Activated T-cell treated with anti-CD3 and anti-CD28 coated beads for 1 hour (primary cell): ENCODE measurements around the gene SCMH1.

ENCODE experiments used
- DNase-seq: peaks from one replicate; pipeline ENCODE4 v3.0.0-alpha.2; 2020; ENCODE audit warnings: low read depth

Gene SCMH1

DNA sequence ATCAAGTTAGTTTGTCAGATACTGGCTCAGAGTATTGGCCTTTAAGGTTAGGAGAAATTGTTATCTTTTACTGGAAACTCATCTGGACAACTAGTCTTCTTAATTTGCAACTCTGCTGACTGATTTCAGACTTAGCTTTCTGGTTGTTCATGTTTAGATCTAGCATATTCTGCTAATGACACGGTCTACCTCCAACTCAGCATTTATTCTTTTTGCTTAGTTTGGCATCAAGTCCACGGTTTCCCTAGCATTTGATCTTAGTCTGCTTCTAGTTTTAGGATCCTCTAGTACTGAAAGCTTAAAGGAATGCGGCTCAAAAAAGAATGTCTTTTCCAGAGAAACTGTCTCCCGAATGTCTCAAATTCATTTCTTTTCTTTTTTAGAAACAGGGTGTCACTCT is 145.0 kb downstream of the SCMH1 start:
- no peak for DNase-seq

DNA sequence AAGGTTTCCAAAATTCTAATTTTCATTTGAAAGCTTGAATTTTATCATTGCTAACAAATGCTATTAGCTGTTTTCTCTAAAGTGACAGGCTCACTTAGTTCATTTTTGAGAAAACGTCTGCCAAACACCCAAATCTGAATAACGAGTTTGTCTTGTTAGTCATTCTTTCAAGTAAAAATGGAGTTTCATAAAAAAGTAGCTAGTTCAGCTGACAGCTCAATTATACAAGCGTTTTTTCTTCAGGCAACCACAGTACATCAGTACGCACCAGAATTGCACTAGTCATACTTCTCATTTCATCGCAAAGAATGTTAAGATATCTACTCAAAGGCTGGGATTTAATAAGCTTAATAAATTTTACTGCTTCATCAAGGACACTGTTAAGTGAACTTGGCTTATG is 148.3 kb downstream of the SCMH1 start:
- no peak for DNase-seq

DNA sequence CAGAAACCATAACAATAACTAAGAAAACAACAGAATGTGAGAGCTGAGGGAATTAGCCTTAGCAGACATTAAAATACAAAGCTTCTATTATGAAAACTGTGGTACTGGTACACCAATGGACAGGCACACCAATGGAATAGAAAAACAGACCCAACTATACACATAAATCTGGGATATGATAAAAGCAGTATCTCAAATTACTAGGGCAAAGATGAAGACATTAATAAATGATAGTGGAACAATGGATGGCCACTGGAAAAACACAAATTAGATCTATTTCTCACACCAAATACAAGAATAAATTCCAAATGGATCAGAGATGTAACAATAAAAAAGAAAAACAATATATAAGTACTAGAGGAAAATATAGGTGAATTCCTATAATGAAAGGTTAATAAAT is 155.2 kb downstream of the SCMH1 start:
- DNase-seq: no peak

DNA sequence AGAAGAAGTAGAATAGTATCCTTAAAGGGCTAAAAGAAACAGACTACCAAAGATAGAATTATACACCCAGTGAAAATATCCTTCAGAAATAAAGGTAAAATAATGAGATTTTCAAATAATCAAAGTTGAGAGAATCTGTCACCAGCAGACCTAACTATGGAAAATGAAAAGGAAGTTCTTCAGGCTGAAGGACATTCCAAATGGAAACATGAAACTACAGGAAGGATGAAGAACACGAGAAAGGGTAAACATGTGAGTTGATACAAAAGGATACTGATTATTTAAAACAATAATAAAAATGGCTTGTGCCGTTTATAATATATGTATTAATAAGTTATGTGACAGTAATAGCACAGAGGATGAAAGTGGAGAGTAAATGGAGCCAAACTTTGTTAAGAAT is 163.5 kb downstream of the SCMH1 start:
- no peak for DNase-seq

DNA sequence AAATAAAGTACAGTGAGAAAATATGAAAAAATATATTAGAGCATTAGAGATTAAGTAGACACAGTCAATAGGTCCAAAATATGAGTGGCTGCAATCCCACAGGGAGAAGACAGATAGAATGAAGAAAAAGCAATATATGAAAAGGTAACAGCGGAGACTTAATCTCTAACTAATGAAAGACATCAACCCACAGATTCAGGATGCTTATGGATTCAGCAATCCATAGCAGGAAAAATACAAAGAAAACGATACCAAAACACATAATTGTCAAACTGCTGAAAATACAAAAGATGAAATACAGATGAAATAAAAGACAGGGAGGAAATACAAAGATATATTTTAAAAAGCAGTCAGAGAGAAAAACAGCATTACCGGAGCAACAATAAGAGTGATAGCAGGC is 163.9 kb downstream of the SCMH1 start:
- no peak for DNase-seq

DNA sequence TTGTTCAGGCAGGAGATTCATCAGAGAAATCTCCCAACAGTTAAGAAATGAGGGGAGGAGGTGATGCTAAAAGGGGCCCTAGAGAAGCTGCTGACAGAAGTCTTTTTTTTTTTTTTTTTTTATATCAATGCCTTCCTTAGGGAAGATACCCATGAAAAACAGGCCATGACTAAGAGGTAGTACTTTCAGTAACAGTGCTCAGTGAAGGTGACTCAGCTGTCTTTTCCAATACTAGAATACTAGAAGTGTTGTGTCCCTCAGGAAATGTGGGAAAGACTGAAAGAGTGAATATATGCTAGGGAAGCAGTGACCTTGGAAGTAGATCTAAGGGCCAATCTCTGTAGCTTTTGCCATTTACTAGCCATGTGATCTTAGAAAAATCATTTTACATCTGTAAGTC is 168.1 kb downstream of the SCMH1 start:
- no peak for DNase-seq

DNA sequence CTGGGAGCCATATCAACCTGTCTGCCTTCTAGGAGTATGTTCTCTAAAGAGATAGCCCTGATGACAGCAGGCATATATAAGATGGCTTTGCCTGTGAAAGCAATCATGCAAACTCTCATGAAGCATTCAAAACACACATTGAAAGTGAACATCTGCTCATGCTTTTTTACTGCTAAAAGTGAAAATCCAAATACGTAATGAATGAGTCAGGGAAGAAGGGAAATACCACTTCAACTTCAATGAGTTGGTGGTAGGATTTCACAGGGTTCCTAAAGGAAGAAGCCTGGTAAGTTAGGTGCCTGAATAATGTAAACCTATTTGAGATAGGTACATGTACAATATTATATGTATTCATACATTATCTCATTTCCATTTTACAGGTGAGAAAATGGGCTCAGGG is 170.1 kb downstream of the SCMH1 start:
- DNase-seq: no peak

DNA sequence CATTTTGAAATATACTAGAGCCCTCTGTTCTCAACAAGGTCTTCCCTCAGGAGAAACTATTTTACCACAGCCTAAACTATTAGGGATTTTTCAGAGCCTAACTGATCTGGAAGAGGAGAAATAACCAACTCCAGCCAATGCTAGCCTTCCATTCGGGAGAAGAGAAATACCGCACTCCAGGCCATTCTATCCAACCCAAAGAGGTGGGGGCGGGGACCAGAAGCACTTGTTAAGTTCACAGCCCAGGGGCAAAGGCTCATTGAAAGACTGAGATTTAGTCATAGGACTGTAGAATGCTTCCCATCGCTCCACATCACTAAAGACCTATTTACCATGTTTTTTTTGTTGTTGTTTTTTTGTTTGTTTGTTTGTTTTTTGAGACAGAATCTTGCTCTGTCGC is 185.2 kb downstream of the SCMH1 start:
- DNase-seq: no peak

DNA sequence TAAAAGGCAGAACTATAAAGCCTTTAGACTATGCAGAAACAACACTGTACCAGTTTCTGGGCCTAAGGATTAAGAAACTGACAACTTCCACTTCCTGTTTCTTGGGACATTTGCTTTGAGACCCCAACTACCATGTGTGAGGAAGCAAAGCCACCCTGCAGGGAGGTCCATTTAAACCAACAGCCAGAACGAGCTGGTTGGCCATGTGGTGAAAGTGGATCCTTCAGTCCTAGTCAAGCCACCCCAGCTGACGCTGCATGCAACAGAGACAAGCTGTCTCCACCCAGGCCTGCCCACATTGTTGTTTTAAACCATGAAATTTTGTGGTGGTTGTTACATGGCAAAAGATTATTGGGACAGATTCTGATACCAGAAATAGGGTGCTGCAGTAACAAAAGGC is 188.8 kb downstream of the SCMH1 start:
- no peak for DNase-seq

DNA sequence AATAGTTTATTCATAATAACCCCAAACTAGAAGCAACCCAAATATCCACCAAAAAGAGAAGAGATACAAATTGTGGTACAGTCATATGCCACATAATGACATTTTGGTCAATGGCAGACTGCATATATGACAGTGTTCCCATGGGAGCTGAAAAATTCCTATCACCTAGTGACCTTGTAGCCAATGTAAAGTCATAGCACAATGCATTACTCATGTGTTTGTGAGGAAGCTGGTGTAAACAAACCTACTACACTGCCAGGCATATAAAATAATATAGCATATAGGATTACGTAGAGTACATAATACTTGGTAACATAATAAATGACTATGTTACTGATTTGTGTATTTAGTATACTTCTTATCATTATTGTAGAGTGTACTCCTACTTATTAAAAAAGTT is 191.1 kb downstream of the SCMH1 start:
- DNase-seq: no peak

DNA sequence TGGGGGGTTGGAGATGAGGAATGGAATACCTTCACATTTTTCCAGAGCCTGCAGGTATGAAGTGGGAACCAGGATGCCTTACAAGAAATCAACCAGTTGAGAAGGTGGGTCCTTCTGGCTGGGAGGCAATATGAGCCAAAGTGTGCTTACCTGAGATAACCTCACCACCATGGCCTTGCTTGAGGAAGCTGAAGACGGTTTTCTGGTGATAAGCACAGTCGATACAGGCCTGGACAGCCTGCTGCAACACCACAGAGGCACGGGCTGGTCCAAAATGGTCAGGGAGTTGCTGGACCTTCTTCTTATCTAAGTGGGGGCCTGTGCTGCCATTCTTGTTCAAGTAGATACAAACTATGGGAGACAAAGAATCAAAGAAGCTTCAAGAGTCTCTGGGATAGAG is 193.6 kb downstream of the SCMH1 start:
- no peak for DNase-seq

DNA sequence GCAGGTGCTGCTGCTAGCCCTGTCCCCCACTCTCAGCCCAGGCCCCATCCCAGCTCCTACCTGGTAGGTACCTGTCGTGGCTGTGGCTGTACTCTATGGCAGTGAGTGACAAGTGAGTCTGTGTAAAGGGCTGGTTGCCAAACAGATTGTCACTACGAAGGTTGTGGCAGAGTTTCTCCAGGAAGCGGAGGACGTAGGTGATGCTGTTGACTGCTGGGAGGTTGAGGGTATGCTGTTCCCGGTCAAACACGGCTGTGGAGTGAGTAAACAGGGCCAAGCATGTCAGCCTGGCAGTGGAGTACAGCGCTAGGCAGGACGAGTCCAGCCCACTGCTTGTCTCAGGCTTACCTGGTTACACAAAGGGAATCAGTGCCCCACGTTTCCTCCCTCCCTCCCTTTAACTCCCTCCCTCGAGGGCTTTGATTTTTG is 195.7 kb downstream of the SCMH1 start:
- no peak for DNase-seq

DNA sequence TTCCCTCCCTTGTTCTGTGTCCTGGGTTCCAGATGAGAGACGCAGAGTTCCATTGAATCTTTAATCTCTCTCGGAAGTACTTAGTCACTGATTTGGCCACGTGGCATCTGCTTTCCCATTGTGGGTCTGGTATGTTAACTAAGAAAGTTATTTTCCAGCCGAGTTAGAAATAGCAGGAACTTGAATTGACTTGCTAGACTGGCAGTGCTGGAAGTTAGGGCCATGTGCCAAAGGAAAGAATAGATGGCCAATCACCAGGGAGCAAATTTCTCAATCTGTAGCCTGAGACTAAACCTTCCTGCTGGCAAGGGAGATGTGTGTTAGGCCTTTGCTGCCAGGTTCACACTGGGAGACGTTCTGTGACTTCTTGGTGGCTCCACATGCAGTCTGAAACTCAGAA is 196.4 kb downstream of the SCMH1 start:
- DNase-seq: no peak

DNA sequence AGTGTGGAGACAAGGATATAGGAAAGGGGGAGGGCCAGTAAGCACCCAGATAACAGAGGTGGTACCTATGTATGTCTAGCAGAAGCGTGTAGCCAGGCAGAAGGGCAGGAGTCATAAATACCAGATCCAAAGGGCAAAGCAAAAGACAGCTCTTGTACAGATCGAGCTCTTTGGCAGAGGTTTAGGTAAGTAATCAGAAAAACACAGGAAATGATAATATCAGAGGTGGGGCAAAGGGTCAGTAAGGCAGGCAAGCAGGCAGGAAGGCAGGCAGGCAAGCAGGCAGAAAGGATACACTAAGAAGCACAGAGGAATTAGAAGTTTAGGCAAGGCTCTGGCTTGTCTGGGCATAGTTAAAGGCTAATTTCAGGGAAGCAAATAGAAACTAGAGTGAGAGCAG is 197.9 kb downstream of the SCMH1 start:
- no peak for DNase-seq

DNA sequence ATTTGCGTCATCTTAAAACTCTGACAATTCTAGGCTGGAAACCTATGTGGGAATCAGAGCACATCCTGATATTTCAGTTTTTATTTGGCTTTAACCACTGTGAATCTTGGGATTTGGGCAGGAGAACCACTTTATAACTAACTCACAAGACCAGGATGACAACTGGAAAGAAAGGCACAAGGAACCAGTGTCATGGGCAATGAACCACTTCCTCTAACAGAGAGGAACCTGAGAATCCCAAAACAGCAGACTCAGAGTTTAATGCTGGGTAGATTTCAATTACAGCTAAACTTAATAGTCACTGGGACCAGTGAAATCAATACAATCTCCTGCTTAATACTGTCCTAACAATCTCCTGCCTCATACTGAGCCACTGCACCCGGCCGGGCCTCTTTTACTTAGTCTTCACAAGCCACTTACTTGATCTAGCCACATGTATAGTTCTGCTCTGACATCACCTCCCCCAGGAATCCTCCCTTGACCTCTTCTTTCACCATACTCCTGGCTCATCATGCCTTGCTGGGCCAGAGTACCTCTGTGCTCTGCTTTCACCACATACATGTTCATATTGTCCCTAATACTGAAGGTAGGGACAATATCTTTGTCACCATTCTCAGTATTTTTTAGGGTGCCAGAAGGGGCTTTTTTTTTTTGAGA is 200.4 kb downstream of the SCMH1 start:
- DNase-seq: no peak

DNA sequence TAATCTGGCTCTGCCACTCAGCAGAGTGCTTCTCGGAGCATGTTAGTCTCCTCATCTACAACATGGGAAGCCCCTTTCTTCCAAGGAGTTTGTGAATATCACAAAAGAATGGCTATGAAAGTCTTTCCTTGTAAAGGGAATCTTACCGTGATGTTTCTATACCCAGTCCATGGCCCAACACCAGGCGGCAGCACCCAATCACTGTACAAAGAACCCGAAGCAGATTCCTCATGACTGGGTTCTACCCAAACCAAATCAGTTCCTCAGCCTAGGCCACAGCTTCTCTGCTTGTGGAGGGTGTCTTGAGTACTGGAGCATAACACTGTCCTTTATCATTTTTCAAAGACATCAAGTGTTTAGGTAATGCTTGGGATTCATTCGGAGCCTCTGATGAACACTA is 204.0 kb downstream of the SCMH1 start:
- no peak for DNase-seq

DNA sequence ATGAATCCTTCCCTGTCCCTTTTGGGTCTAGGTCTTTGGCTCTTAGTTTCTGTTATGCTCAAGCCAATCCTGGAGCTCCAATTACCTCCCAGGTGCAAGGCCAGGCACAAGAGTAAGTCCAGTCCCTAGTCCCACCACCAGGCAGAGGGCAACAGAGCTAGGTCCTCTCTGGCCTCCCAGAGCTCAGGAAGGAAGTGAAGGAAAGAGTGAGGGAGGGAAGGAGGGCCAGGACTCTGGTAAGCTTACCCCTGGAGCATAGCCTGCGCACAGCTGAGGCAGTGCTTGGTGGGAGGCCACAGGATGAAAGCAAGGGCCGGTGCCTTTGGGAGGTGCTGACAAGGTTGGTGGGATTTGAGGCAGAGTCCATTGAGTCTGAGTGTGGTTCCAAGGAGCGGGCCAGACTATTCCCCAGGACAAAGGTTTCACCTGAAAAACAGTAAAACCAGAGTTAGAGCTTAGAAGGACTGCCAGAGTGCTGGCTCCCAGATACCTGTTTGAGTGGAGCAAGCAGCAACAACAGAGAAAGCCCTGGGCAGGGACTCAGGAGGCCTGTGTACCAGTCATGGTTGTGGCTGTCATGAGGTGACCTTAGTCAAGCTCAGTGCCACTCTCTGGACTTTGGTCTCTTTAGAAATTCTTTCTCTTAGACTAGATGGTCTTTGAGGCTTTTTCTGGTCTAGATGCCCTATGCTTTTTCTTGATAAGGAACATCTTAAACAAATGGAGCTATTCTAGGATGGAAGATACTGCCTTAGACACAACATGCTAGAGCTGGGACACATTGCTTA is 204.8 kb downstream of the SCMH1 start:
- no peak for DNase-seq

DNA sequence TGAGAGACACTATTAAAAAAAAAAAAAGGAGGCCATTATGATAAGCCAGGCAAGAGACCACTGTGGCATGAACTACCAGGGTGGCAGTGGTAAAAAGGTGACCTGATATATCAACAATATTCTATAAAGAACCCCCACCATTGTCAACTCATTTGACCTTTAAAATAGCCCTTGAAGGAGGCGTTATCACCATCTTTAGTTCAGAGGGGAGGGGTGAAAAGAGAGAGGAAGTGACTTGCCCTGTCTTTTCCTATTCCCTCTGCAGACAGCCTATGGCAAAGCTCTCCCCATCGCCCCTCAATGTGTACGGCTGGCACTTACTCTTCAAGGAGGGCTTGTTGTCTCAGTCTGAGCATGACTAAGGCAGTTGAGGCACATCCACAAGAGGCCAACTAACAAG is 208.8 kb downstream of the SCMH1 start:
- DNase-seq: no peak

DNA sequence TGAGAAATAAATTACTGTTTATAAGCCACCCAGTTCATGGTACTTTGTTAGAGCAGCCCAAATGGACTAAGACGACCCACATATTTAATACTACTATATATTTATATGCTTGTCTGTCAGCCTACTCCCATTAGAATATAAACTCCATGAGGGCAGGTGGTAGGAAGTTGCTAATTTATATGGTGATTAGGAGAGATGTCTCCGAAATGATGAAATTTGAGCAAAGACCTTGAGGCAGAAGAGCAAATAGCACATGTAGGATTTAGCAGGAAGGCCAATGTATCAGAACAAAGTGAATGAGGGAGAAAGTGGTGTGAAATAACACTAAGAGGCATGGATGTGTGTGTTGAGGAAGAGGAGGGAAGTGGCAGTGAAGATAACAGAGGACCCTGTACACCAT is 210.0 kb downstream of the SCMH1 start:
- DNase-seq: no peak

DNA sequence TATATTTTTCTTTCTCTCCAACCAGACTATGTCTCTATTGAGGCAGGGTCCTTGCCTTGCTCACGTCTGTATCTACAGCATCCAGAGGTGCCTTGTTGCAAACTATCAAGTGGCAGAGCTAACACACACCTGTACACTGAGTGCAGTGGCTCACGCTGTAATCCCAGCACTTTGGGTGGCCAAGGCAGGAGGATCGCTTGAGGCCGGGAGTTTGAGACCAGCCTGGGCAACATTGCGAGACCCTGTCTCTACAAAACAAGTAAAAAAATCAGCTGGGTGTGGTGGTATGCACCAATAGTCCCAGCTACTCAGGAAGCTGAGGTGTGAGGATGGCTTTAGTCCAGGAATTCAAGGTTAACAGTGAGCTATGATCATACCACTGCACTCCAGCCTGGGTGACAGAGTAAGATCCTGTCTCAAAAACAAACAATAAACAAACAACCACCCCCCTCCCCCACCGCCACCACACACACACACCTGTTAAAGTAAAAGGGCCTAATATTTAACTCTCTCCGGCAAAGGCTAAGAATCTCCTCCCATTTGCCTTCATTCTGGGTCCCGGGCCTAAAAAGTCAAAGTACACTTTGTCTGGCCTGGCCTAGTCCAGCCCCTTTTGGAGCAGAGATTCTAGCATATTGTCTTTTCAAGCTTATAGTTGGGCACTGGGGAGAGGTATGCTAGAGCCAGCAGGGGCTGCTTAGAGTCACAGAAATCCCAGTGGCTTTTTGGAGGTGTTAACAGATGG is 211.1 kb downstream of the SCMH1 start:
- DNase-seq: no peak

DNA sequence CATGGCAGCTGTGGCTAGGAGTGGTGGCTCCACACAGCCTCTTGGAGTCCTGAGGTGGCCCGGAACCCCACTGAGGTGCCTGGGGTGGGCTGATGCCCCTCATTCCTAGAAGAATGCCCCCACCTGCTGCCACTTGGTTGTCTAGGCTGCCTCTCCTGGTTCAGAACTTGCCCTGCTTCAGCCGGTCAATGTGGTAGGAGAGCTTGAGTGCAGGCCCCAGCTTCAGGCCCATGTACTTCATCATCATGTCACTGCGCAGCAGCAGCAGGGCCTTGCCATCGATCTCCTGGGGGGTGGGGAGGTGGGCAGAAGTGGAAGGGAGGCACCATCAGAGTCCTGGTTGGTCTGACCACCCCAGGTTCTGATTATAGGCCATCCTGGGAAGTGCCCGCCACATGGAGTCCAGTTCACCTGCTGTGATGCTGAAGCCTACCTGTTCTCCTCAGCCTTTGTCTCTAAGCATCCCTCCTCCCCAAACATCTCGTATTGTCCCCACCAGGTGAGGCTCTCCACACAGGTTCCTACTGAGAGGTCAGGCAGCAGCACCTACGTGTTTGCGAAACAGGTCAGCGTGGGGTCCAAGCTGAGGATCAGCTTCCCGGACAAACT is 214.0 kb downstream of the SCMH1 start:
- DNase-seq: no peak

DNA sequence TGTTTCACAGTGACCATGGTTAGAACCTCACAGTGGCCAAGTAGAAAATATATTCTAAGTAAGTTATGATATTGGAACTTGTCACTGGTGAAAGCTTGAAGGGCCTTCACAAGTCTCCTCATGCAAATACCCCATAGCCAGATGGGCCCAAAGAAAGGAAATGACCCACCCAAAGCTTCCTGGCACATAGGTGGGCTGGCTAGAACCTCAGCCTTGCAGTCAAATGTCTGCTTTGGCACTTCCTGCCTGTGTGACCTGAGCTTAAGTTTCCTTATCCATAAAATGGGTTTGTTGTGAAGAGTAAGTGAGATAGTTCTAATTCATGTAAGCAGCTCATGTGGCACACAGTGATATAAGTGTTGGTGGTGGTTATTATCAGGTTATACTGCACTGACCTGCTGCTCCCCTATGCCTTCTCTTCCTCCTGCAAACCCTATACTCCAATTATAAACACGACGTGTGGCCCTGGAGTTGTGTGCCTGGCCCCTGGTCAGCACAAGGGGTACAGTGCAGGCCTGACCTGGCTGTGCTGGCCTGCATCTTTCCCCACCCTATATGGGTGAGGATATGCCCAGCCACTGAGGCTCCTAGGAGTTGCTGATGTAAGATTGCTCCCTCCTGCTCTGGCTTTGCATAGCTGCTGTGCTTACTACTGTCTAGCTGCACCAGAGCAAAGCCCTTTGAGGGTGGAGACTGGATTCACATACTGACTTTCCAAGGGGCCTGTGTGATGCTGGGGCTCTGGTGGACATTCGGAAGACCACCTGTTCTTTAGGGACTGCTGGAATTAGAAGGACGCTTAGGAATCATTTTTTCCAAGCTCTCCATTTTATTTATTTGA is 215.9 kb downstream of the SCMH1 start:
- DNase-seq: no peak
